IMR-90 (cell line): ENCODE data around the gene CDCP1. TPM values are rescaled to one million over a fixed set of nuclear protein-coding genes. Genes with fewer than 3 reads are reported as not detected.
"Not testable (repeated sequence)": the region's sequence is repeated elsewhere in the genome, so short reads cannot be mapped to it uniquely, and the experiment has no call there.

Source experiments
- ATAC-seq: fragments of 200-7000 bp; cut with Tn5 transposase; 2 replicates; pipeline ENCODE4 v1.9.1; 2020; ENCODE audit warnings: low read depth, mild to moderate bottlenecking, moderate library complexity
- BruUV-seq: library from RNA; stranded (reverse); fragments of 400-500 nt; replicated peaks from 2 replicates; lab custom pipeline; 2021; lab: Mats Ljungman, UMichigan
- CTCF ChIA-PET: fragments of 300-600 bp; formaldehyde crosslinking; extraction: SDS; loops from one replicate; lab custom pipeline; 2021; ENCODE audit warnings: antibody characterized with exemption; lab: Yijun Ruan, JAX
- POLR2A ChIA-PET: fragments of 300-600 bp; sonication (Branson Sonifier 250); formaldehyde crosslinking; loops from one replicate; lab custom pipeline; 2022; ENCODE audit warnings: antibody characterized with exemption; ENCODE audit not compliant: unreplicated experiment; lab: Charles Lee
- DNase-seq: peaks from one replicate; pipeline ENCODE4 v3.0.0; 2013
- H2AFZ ChIP-seq: replicated peaks from 2 replicates; pipeline ENCODE3; 2013; ENCODE audit warnings: low read length, mild to moderate bottlenecking; ENCODE audit not compliant: poor library complexity
- H2AK5ac ChIP-seq: 2 replicates; pipeline ENCODE4 v1.6.1; 2013; ENCODE audit warnings: low read depth, low read length, inconsistent platforms
- H2AK9ac ChIP-seq: replicated peaks from 2 replicates; pipeline ENCODE3; 2013; ENCODE audit warnings: mild to moderate bottlenecking, low read depth, low read length, moderate library complexity; ENCODE audit not compliant: poor library complexity
- H2BK120ac ChIP-seq: 2 replicates; pipeline ENCODE4 v1.6.1; 2013; ENCODE audit warnings: low read depth, low read length, inconsistent platforms
- H2BK15ac ChIP-seq: 3 replicates; pipeline ENCODE4 v1.6.1; 2013; ENCODE audit warnings: low read depth, low read length, inconsistent platforms
- H2BK20ac ChIP-seq: 2 replicates; pipeline ENCODE4 v1.6.1; 2013; ENCODE audit warnings: low read depth, mild to moderate bottlenecking, inconsistent platforms, low read length, moderate library complexity
- H2BK5ac ChIP-seq: 2 replicates; pipeline ENCODE4 v1.6.1; 2013; ENCODE audit warnings: mild to moderate bottlenecking, low read depth, low read length, inconsistent platforms; ENCODE audit not compliant: poor library complexity, severe bottlenecking
- H3K14ac ChIP-seq: replicated peaks from 2 replicates; pipeline ENCODE4 v1.6.1; 2013; ENCODE audit warnings: low read depth, low read length, inconsistent platforms
- H3K18ac ChIP-seq: 2 replicates; pipeline ENCODE4 v1.6.1; 2013; ENCODE audit warnings: low read depth, low read length, control low read depth
- H3K23ac ChIP-seq: 2 replicates; pipeline ENCODE4 v1.6.1; 2013; ENCODE audit warnings: low read depth, low read length, inconsistent platforms
- H3K27ac ChIP-seq: 2 replicates; pipeline ENCODE4 v1.5.1; 2013; ENCODE audit warnings: mild to moderate bottlenecking, control low read depth, low read length; ENCODE audit not compliant: insufficient read depth
- H3K27me3 ChIP-seq: 2 replicates; pipeline ENCODE4 v1.6.1; 2013; ENCODE audit warnings: low read length; ENCODE audit not compliant: control insufficient read depth, insufficient read depth
- H3K36me3 ChIP-seq: 2 replicates; pipeline ENCODE4 v1.6.1; 2013; ENCODE audit warnings: low read length, mixed read lengths; ENCODE audit not compliant: control insufficient read depth, insufficient read depth
- H3K4ac ChIP-seq: 2 replicates; pipeline ENCODE4 v1.6.1; 2013; ENCODE audit warnings: low read depth, low read length, inconsistent platforms
- H3K4me1 ChIP-seq: 2 replicates; pipeline ENCODE4 v1.6.1; 2013; ENCODE audit warnings: low read length, mixed read lengths; ENCODE audit not compliant: control insufficient read depth, insufficient read depth
- H3K4me2 ChIP-seq: 2 replicates; pipeline ENCODE4 v1.6.1; 2013; ENCODE audit warnings: low read depth, mild to moderate bottlenecking, control low read depth, low read length, moderate library complexity
- H3K4me3 ChIP-seq: 2 replicates; pipeline ENCODE4 v1.5.1; 2013; ENCODE audit warnings: low read depth, mild to moderate bottlenecking, control low read depth, low read length, moderate library complexity; ENCODE audit not compliant: insufficient read depth
- H3K56ac ChIP-seq: 2 replicates; pipeline ENCODE4 v1.6.1; 2013; ENCODE audit warnings: low read length, inconsistent platforms; ENCODE audit not compliant: insufficient read depth; ENCODE audit errors: extremely low read depth
- H3K79me1 ChIP-seq, 2 experiments: 2 replicates each; pipeline ENCODE4 v1.6.1; 2013; ENCODE audit warnings: low read length in 2 of 2, inconsistent platforms in 1 of 2, low read depth in 1 of 2
- H3K9ac ChIP-seq: 2 replicates; pipeline ENCODE4 v1.6.1; 2013; ENCODE audit warnings: low read depth, low read length, control low read depth
- H3K9me1 ChIP-seq: 2 replicates; pipeline ENCODE4 v1.6.1; 2013; ENCODE audit warnings: low read length, inconsistent platforms; ENCODE audit not compliant: insufficient read depth
- H3K9me3 ChIP-seq: 2 replicates; pipeline ENCODE4 v1.6.1; 2013; ENCODE audit warnings: low read length; ENCODE audit not compliant: control insufficient read depth, insufficient read depth
- H4K20me1 ChIP-seq: 2 replicates; pipeline ENCODE4 v1.6.1; 2013; ENCODE audit warnings: low read length, inconsistent platforms; ENCODE audit not compliant: insufficient read depth
- H4K5ac ChIP-seq: 2 replicates; pipeline ENCODE4 v1.6.1; 2013; ENCODE audit warnings: mild to moderate bottlenecking, low read depth, low read length, control low read depth
- H4K8ac ChIP-seq, 2 experiments: 2 replicates each; pipeline ENCODE4 v1.6.1; 2013; ENCODE audit warnings: low read depth in 2 of 2, low read length in 2 of 2, control low read depth in 1 of 2, inconsistent platforms in 1 of 2
- H4K91ac ChIP-seq: 2 replicates; pipeline ENCODE4 v1.6.1; 2013; ENCODE audit warnings: low read depth, low read length, inconsistent platforms; ENCODE audit not compliant: insufficient read depth
- RAD21 ChIP-seq: IDR thresholded peaks from 2 replicates; pipeline ENCODE4 v1.6.1; 2012; ENCODE audit warnings: low read length, improper control_type of control experiment
- WGBS, 2 experiments: methylation state at CpG; one replicate each; pipeline versions ENCODE4 v1.1.5 to v1.1.7; 2013; ENCODE audit warnings: missing lambda C conversion rate in 2 of 2; ENCODE audit not compliant: insufficient read length in 1 of 2; ENCODE audit errors: extremely low coverage in 2 of 2; 5-methylcytosine and 5-hydroxymethylcytosine counted together
- dilution Hi-C: fragments of 300-500 bp; cut with HindIII; formaldehyde crosslinking; loops from one replicate; pipeline ENCODE4 v1.14.3; 2018; ENCODE audit warnings: low sequenced_read_pairs; ENCODE audit not compliant: unreplicated experiment
- in situ Hi-C: fragments of 300-500 bp; cut with MboI; formaldehyde crosslinking; loops from 3 replicates; pipeline ENCODE4 v1.14.3; 2019; ENCODE audit warnings: low sequenced_read_pairs, inconsistent platforms, mixed read lengths
- intact Hi-C: fragments of 100-400 bp; cut with micrococcal nuclease; formaldehyde crosslinking; loops from 2 replicates; pipeline ENCODE4 v1.10.0; 2022
- polyA plus RNA-seq, 3 experiments: library from polyadenylated mRNA; depleted of rRNA; stranded (reverse); fragments of >200 nt; gene quantifications; 2 replicates each; pipeline ENCODE4 v1.2.3, GENCODE V29; 2012; ENCODE audit warnings: low replicate concordance in 1 of 3
- total RNA-seq: library from RNA; depleted of rRNA; stranded (reverse); fragments of >200 nt; gene quantifications from 2 replicates; pipeline ENCODE4 v1.2.3, GENCODE V29; 2012
- TF ChIP-seq, protein P1 (sequence below): fragments of 150-350 bp; IDR thresholded peaks from 2 replicates; pipeline ENCODE4 v1.6.1; 2017; ENCODE audit warnings: mild to moderate bottlenecking, antibody characterized with exemption, low read length, low read depth

Gene CDCP1
- total and polyA plus RNA-seq, 2 of the 4 experiments (the other 2 are of a cell fraction), result 2.5 to 3.8 TPM

DNA sequence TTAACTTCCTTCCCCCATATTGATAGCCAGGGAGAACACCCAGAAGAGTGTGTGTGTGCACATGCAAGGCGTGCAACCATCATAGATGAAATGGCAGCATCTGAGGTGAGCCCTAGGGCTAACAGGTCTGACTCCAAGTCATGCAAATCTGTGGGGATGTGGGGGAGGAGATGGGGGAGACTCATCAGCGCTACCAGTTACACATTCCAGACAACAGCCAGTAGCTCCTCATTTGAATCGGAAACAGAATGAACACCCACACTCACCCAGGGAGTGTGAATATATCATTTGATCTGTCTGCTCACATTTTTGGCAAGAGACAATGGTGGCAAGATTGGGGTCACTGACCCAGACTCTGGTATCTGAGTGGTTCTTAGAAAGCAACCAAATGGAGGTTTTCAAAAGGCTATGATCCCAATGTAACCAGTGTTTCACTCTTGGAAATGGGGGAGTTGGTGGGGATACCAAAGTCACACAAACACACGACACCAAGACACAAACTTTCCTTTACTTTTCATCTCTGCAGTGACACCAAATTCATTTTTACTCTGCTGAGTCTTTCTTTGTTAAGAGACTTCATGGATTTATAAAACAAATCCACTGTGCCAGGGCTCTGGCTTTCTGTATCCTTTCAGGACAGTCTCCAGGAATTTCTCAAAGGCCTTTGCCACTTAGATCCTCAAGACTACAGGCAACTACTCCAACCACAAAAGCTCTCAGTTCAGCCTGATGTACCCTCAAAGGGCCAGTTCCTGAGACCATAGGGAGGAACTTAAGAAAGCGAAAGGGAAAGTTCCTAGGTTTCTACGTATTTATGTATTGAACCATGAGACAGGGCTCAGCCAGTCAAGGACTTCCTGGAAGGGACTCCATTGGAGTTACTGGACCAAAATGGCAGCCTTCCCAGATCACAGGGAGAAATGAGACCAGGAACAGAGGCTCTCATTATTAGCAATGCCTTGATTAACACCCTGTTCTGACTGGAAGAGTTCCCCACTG lies 2.2 kb downstream of the CDCP1 start (continued):
- TF ChIP-seq, protein P1, sequence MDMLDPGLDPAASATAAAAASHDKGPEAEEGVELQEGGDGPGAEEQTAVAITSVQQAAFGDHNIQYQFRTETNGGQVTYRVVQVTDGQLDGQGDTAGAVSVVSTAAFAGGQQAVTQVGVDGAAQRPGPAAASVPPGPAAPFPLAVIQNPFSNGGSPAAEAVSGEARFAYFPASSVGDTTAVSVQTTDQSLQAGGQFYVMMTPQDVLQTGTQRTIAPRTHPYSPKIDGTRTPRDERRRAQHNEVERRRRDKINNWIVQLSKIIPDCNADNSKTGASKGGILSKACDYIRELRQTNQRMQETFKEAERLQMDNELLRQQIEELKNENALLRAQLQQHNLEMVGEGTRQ, result no peak
- no peak for TF ChIP-seq RAD21

DNA sequence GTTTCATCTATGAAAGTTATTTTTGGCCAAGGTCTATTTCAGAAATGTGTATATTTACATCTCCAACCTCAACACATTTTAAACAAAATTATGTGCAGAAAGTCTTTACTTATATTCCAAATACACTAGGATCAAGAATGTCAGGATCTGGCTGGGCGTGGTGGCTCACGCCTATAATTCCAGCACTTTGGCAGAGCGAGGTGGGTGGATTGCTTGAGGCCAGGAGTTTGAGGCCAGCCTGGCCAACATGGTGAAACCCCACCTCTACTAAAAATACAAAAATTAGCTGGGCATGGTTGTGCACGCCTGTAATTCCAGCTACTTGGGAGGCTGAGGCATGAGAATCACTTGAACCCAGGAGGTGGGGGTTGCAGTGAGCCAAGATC lies 5.4 kb downstream of the CDCP1 start:
- H3K36me3 ChIP-seq, H4K20me1 ChIP-seq, CTCF ChIA-PET, H3K14ac ChIP-seq, intact Hi-C loops, ATAC-seq, H2AFZ ChIP-seq, H3K56ac ChIP-seq, DNase-seq, H3K9me3 ChIP-seq, H3K4me3 ChIP-seq, H3K4me2 ChIP-seq, dilution Hi-C loops, H2AK9ac ChIP-seq, in situ Hi-C loops, H2BK120ac ChIP-seq, H3K27ac ChIP-seq, H2BK15ac ChIP-seq, H3K27me3 ChIP-seq, H4K91ac ChIP-seq, BruUV-seq, POLR2A ChIA-PET, H3K18ac ChIP-seq, H3K23ac ChIP-seq, H3K9ac ChIP-seq: not testable (repeated sequence)
- H3K9me1 ChIP-seq, result peaks cover 17% of the 10 kb centered on the region
- H3K79me1 ChIP-seq, result peaks cover 16 to 34% of the 10 kb centered on the region in 2 experiments; a peak in 3 of 4 replicates
- H4K8ac ChIP-seq, result peak overlapping the region; percentile 79 to 94; a peak in 2 of 4 replicates
- H3K4me1 ChIP-seq, result peaks cover 20% of the 10 kb centered on the region
- peak overlapping the region; percentile 15; the same call in 1 of the 2 replicates for H4K5ac ChIP-seq
- WGBS, 2 experiments, result no CpG with 5 or more reads among the region's 4 CpGs
- H3K4ac ChIP-seq, result peak overlapping the region; percentile 51; the same call in 1 of the 2 replicates
- H2AK5ac ChIP-seq, result peak overlapping the region; percentile 67; the same call in 1 of the 2 replicates
- H2BK5ac ChIP-seq, result peak overlapping the region; percentile 97
- H2BK20ac ChIP-seq, result peak overlapping the region; percentile 10; the same call in 1 of the 2 replicates
